Activated T-cell treated with anti-CD3 and anti-CD28 coated beads for 48 hours (primary cell): ENCODE data around the gene NUTF2.
A peak's percentile ranks its signal among the peaks of the same experiment; 100 is the strongest.

Experiments
- DNase-seq: peaks from one replicate; pipeline ENCODE4 v3.0.0-alpha.2; 2020; ENCODE audit warnings: low read depth

Gene NUTF2

GRCh38 chr16:67837811-67838210 lies 8.9 kb upstream of the NUTF2 start:
- DNase-seq: no peak

GRCh38 chr16:67841198-67841815 lies 5.4 kb upstream of the NUTF2 start:
- DNase-seq: no peak

GRCh38 chr16:67841816-67842508 lies 4.8 kb upstream of the NUTF2 start, which contains the start of gene THAP11:
TSS of gene THAP11 (plus strand) at chr16:67842320. CDS start at chr16:67842555, 235 bp downstream.
- peak; percentile 91 for DNase-seq

GRCh38 chr16:67842509-67843342 lies 4.0 kb upstream of the NUTF2 start:
- peak; percentile 59 for DNase-seq

GRCh38 chr16:67843343-67843765 lies 3.4 kb upstream of the NUTF2 start:
- DNase-seq: no peak

GRCh38 chr16:67844497-67844896 lies 2.2 kb upstream of the NUTF2 start:
- no peak for DNase-seq

- no peak for DNase-seq
Measured at GRCh38 chr16:67845291-67846062, 1.3 kb upstream of the NUTF2 start.

GRCh38 chr16:67846063-67846319 lies 742 bp upstream of the NUTF2 start:
- no peak for DNase-seq

GRCh38 chr16:67847064-67847861 lies 530 bp downstream of the NUTF2 start, which contains the start of gene CENPT:
TSS of gene CENPT (minus strand) at chr16:67847693. CDS start at chr16:67833859, 13,834 bp downstream.
- no peak for DNase-seq

- no peak for DNase-seq
Measured at GRCh38 chr16:67848118-67848517, 1.4 kb downstream of the NUTF2 start.

- no peak for DNase-seq
Measured at GRCh38 chr16:67853670-67854069, 6.9 kb downstream of the NUTF2 start.

GRCh38 chr16:67855789-67856188 lies 9.1 kb downstream of the NUTF2 start:
- DNase-seq: no peak

GRCh38 chr16:67856927-67857546 lies 10.3 kb downstream of the NUTF2 start:
- DNase-seq: no peak

GRCh38 chr16:67857547-67858233 lies 11.0 kb downstream of the NUTF2 start:
- no peak for DNase-seq

- DNase-seq: no peak
Measured at GRCh38 chr16:67858500-67858899, 11.8 kb downstream of the NUTF2 start.

GRCh38 chr16:67860589-67861398 lies 14.1 kb downstream of the NUTF2 start:
- no peak for DNase-seq

GRCh38 chr16:67861877-67862276 lies 15.1 kb downstream of the NUTF2 start:
- DNase-seq: no peak

GRCh38 chr16:67862623-67863583 lies 16.2 kb downstream of the NUTF2 start:
- DNase-seq: no peak
